ENCODE results near the gene LANCL3. TPM values are rescaled to one million over a fixed set of nuclear protein-coding genes. Genes with fewer than 3 reads are reported as not detected.

The LANCL3 gene
- total RNA-seq, 1 experiment from 2014 or later, result 1.5 TPM

GRCh38 chrX:37594755-37595382, 23.4 kb downstream of the LANCL3 start:
- no peaks in the 10 kb centered on the region for H3K9me3 ChIP-seq (ENCODE audit: insufficient read depth, low read depth)
- H3K9me2 ChIP-seq (ENCODE audit: insufficient read depth), result no peaks in the 10 kb centered on the region
- CTCF ChIA-PET, result no interaction called here
- POLR2A ChIA-PET (ENCODE audit: unreplicated experiment), result no interaction called here
- no peaks in the 10 kb centered on the region for H4K20me1 ChIP-seq (ENCODE audit: insufficient read depth)
- intact Hi-C loops (cut with micrococcal nuclease; ENCODE audit: unreplicated experiment), result no loop called here
- no peaks in the 10 kb centered on the region for H3F3A ChIP-seq (ENCODE audit: insufficient read depth, low read depth)
- H3K79me2 ChIP-seq (ENCODE audit: low read depth), result no peaks in the 10 kb centered on the region
- no peak overlapping the region for H3K27ac ChIP-seq
- no peaks in the 10 kb centered on the region for H3K27me3 ChIP-seq (ENCODE audit: insufficient read depth, low read depth)
- H3K36me3 ChIP-seq (ENCODE audit: low read depth), result no peaks in the 10 kb centered on the region
- H3K4me1 ChIP-seq (replicated peaks; ENCODE audit: insufficient read depth), result no peaks in the 10 kb centered on the region
- H3K4me3 ChIP-seq, result no peak overlapping the region
- no TSS peak for BruUV-seq (replicated peaks)
- TF ChIP-seq CTCF (conservative IDR thresholded peaks at IDR 0.05) (no peak), EZH2 (IDR thresholded peaks at IDR 0.05; ENCODE audit: low read depth) (no peak)
- H3K4me2 ChIP-seq, result no peak overlapping the region
- H2AFZ ChIP-seq, result no peak overlapping the region
- DNase-seq, result no peak

GRCh38 chrX:37599729-37600128, 28.3 kb downstream of the LANCL3 start:
- intact Hi-C loops (cut with micrococcal nuclease; ENCODE audit: unreplicated experiment), result no loop called here
- Histone ChIP-seq H3K36me3 (ENCODE audit: low read depth) (no peaks in the 10 kb centered on the region), H3K9me3 (ENCODE audit: insufficient read depth, low read depth) (no peaks in the 10 kb centered on the region), H3F3A (ENCODE audit: insufficient read depth, low read depth) (no peaks in the 10 kb centered on the region), H3K9me2 (ENCODE audit: insufficient read depth) (no peaks in the 10 kb centered on the region), H4K20me1 (ENCODE audit: insufficient read depth) (no peaks in the 10 kb centered on the region), H3K4me1 (replicated peaks; ENCODE audit: insufficient read depth) (no peaks in the 10 kb centered on the region), H3K4me3 (no peak overlapping the region), H2AFZ (no peak overlapping the region), H3K27ac (no peak overlapping the region), H3K4me2 (no peak overlapping the region), H3K79me2 (ENCODE audit: low read depth) (no peaks in the 10 kb centered on the region), H3K27me3 (ENCODE audit: insufficient read depth, low read depth) (no peaks in the 10 kb centered on the region)
- ChIA-PET CTCF (no interaction called here), POLR2A (ENCODE audit: unreplicated experiment) (no interaction called here)
- no TSS peak for BruUV-seq (replicated peaks)
- DNase-seq, result peak; percentile 32 to 51
- TF ChIP-seq EZH2 (IDR thresholded peaks at IDR 0.05; ENCODE audit: low read depth) (no peak), CTCF (conservative IDR thresholded peaks at IDR 0.05) (no peak)

GRCh38 chrX:37603938-37604409, 32.5 kb downstream of the LANCL3 start:
- H3K79me2 ChIP-seq (ENCODE audit: low read depth), result no peaks in the 10 kb centered on the region
- no peak overlapping the region for H3K27ac ChIP-seq
- TF ChIP-seq EZH2 (IDR thresholded peaks at IDR 0.05; ENCODE audit: low read depth), result no peak
- no peak for TF ChIP-seq CTCF (conservative IDR thresholded peaks at IDR 0.05)
- CTCF ChIA-PET, result no interaction called here
- POLR2A ChIA-PET (ENCODE audit: unreplicated experiment), result no interaction called here
- no peak overlapping the region for H3K4me3 ChIP-seq
- no peaks in the 10 kb centered on the region for H3K9me2 ChIP-seq (ENCODE audit: insufficient read depth)
- no peak overlapping the region for H3K4me2 ChIP-seq
- no peaks in the 10 kb centered on the region for H3K27me3 ChIP-seq (ENCODE audit: insufficient read depth, low read depth)
- H3K36me3 ChIP-seq (ENCODE audit: low read depth), result no peaks in the 10 kb centered on the region
- H4K20me1 ChIP-seq (ENCODE audit: insufficient read depth), result no peaks in the 10 kb centered on the region
- intact Hi-C loops (cut with micrococcal nuclease; ENCODE audit: unreplicated experiment), result no loop called here
- peak in 1 of 2 experiments; percentile 10 for DNase-seq
- no peaks in the 10 kb centered on the region for H3F3A ChIP-seq (ENCODE audit: insufficient read depth, low read depth)
- no peak overlapping the region for H2AFZ ChIP-seq
- no peaks in the 10 kb centered on the region for H3K4me1 ChIP-seq (replicated peaks; ENCODE audit: insufficient read depth)
- BruUV-seq (replicated peaks), result no TSS peak
- H3K9me3 ChIP-seq (ENCODE audit: insufficient read depth, low read depth), result no peaks in the 10 kb centered on the region
